B cell (primary cell): ENCODE results near the gene DIMT1. TPM values are rescaled to one million over a fixed set of nuclear protein-coding genes. Genes with fewer than 3 reads are reported as not detected.

ENCODE experiments used
- ATAC-seq: fragments of 200-7000 bp; cut with Tn5 transposase; one replicate; pipeline ENCODE4 v1.10.0; 2021; ENCODE audit warnings: low read depth, mild to moderate bottlenecking, moderate number of reproducible peaks, moderate library complexity
- CTCF ChIA-PET: fragments of 350-600 bp; sonication (Branson Sonifier 250); formaldehyde crosslinking; loops from one replicate; lab custom pipeline; 2021; ENCODE audit warnings: antibody characterized with exemption, inconsistent platforms; lab: Charles Lee
- POLR2A ChIA-PET: fragments of 350-600 bp; sonication (Branson Sonifier 250); formaldehyde crosslinking; loops from one replicate; lab custom pipeline; 2021; ENCODE audit warnings: antibody characterized with exemption; lab: Charles Lee
- DNase-seq: peaks from one replicate; pipeline ENCODE4 v3.0.0; 2013
- H2AFZ ChIP-seq: 2 replicates; pipeline ENCODE4 v1.6.1; 2012; ENCODE audit warnings: mild to moderate bottlenecking, low read depth, low read length; ENCODE audit not compliant: insufficient read depth, poor library complexity, severe bottlenecking
- H3K27ac ChIP-seq, 2 donors: 1 replicate in 1 of 2; 2 replicates in 1 of 2; pipeline ENCODE4 v1.5.1; 2012 to 2013; ENCODE audit warnings: low read length in 2 of 2, mild to moderate bottlenecking in 2 of 2, moderate library complexity in 1 of 2
- H3K27me3 ChIP-seq, 4 experiments: fragments of 200-600 bp in 1 of 4; sonication (generic) in 1 of 4; replicated peaks in 1 of 4; 1 replicate in 2 of 4; 2 replicates in 2 of 4; pipeline versions ENCODE4 v1.6.1 to v1.7.0; 2013 to 2016; ENCODE audit warnings: low read length in 3 of 4, mild to moderate bottlenecking in 2 of 4, mixed read lengths in 1 of 4, moderate library complexity in 1 of 4; ENCODE audit not compliant: insufficient read depth in 4 of 4, control insufficient read depth in 3 of 4; ENCODE audit errors: control extremely low read depth in 1 of 4
- H3K36me3 ChIP-seq, 2 experiments: replicated peaks in 1 of 2; 1 replicate in 1 of 2; 2 replicates in 1 of 2; pipeline versions ENCODE4 v1.6.1 to v1.7.1; 2013; ENCODE audit warnings: low read length in 1 of 2; ENCODE audit not compliant: insufficient read depth in 2 of 2, control insufficient read depth in 1 of 2; ENCODE audit errors: control extremely low read depth in 1 of 2, extremely low read depth in 1 of 2
- H3K4me1 ChIP-seq, 2 donors: fragments of 200-600 bp in 1 of 2; sonication (generic) in 1 of 2; 1 replicate in 1 of 2; 2 replicates in 1 of 2; pipeline versions ENCODE4 v1.5.1 to v1.6.1; 2013 to 2017; ENCODE audit warnings: low read length in 2 of 2; ENCODE audit not compliant: control insufficient read depth in 2 of 2, insufficient read depth in 2 of 2
- H3K4me2 ChIP-seq: replicated peaks from 2 replicates; pipeline ENCODE3; 2012; ENCODE audit warnings: mild to moderate bottlenecking, low read depth, low read length; ENCODE audit not compliant: poor library complexity, severe bottlenecking
- H3K4me3 ChIP-seq, 5 experiments: fragments of 200-600 bp in 1 of 5; sonication (generic) in 1 of 5; 1 replicate in 3 of 5; 2 replicates in 2 of 5; pipeline versions ENCODE4 v1.5.1 to v1.7.0; 2011 to 2016; ENCODE audit warnings: low read length in 4 of 5, mild to moderate bottlenecking in 4 of 5, low read depth in 2 of 5, control low read depth in 1 of 5, moderate library complexity in 1 of 5; ENCODE audit not compliant: insufficient read depth in 1 of 5; ENCODE audit errors: control extremely low read depth in 1 of 5, extremely low read depth in 1 of 5
- H3K79me2 ChIP-seq: fragments of 200-600 bp; sonication (generic); one replicate; pipeline ENCODE4 v1.6.0; 2016; ENCODE audit warnings: low read length; ENCODE audit not compliant: control insufficient read depth, insufficient read depth
- H3K9ac ChIP-seq: fragments of 200-600 bp; sonication (generic); 2 replicates; pipeline ENCODE4 v1.6.1; 2017; ENCODE audit warnings: mild to moderate bottlenecking, low read length, moderate library complexity
- H3K9me3 ChIP-seq, 3 donors: one replicate each; pipeline versions ENCODE4 v1.6.1 to v1.7.1; 2013; ENCODE audit warnings: low read length in 2 of 3; ENCODE audit not compliant: control insufficient read depth in 2 of 3, insufficient read depth in 1 of 3; ENCODE audit errors: control extremely low read depth in 1 of 3
- H4K20me1 ChIP-seq: 2 replicates; pipeline ENCODE4 v1.6.0; 2012; ENCODE audit warnings: mild to moderate bottlenecking, low read length; ENCODE audit not compliant: insufficient read depth, control insufficient read depth, poor library complexity, severe bottlenecking
- H3K27ac Mint-ChIP-seq: one replicate; pipeline ENCODE4 v1.8.0; 2021; ENCODE audit warnings: mixed read lengths
- H3K27me3 Mint-ChIP-seq: one replicate; pipeline ENCODE4 v1.8.0; 2021; ENCODE audit warnings: mixed read lengths
- H3K4me1 Mint-ChIP-seq: one replicate; pipeline ENCODE4 v1.8.0; 2021; ENCODE audit warnings: mixed read lengths
- H3K4me3 Mint-ChIP-seq: one replicate; pipeline ENCODE4 v1.8.0; 2021; ENCODE audit warnings: mixed read lengths
- H3K9me3 Mint-ChIP-seq: one replicate; pipeline ENCODE4 v1.8.0; 2022; ENCODE audit warnings: mixed read lengths; ENCODE audit not compliant: insufficient read depth
- EZH2 ChIP-seq: IDR thresholded peaks from 2 replicates; pipeline ENCODE4 v1.6.1; 2012; ENCODE audit warnings: borderline replicate concordance, low read depth, mild to moderate bottlenecking, moderate library complexity, low read length; ENCODE audit not compliant: insufficient read depth, poor library complexity, severe bottlenecking
- WGBS: methylation state at CpG from one replicate; pipeline ENCODE4 v1.1.5; 2013; ENCODE audit warnings: missing lambda C conversion rate; ENCODE audit not compliant: insufficient coverage; 5-methylcytosine and 5-hydroxymethylcytosine counted together
- intact Hi-C: fragments of 100-400 bp; cut with micrococcal nuclease; formaldehyde crosslinking; loops from one replicate; pipeline ENCODE4 v1.10.0; 2022
- polyA plus RNA-seq: library from polyadenylated mRNA; depleted of rRNA; stranded (reverse); fragments of >200 nt; gene quantifications from 2 replicates; pipeline ENCODE4 v1.2.3, GENCODE V29; 2012
- total RNA-seq, 2 donors: library from RNA; stranded (reverse); fragments of 120-200 nt in 1 of 2; gene quantifications; 1 replicate in 1 of 2; 2 replicates in 1 of 2; pipeline versions ENCODE4 v1.2.3 to v1.2.4, GENCODE V29; 2013 to 2022
- TF ChIP-seq, protein P1 (sequence below): fragments of 200-600 bp; IDR thresholded peaks from one replicate; pipeline ENCODE4 v1.8.0; 2022; ENCODE audit warnings: antibody characterized with exemption, mild to moderate bottlenecking

DIMT1 gene
- total and polyA plus RNA-seq, 2 donors (not counting 1 experiment from before 2014, with no cell fraction given) = 16.0 to 20.7 TPM

DNA sequence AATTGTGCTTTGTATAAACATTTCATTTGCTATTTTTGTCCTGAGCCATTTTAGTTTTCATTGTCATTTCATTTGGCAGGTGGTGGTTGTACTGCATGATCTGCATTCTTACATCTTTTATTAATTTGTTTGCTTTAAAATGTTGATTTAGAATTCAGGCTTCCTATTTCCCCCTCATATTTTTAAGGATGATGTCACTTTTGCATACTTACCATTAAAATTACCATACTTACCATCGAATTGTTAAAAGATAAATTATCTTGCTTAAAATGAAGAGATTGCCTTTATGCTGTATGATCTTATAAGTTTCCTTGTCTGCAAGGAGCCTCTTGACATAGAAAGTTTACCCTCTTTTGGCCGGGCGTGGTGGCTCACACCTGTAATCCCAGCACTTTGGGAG lies 31.1 kb downstream of the DIMT1 start:
- H3K27ac Mint-ChIP-seq = no peak overlapping the region
- TF ChIP-seq, protein P1, sequence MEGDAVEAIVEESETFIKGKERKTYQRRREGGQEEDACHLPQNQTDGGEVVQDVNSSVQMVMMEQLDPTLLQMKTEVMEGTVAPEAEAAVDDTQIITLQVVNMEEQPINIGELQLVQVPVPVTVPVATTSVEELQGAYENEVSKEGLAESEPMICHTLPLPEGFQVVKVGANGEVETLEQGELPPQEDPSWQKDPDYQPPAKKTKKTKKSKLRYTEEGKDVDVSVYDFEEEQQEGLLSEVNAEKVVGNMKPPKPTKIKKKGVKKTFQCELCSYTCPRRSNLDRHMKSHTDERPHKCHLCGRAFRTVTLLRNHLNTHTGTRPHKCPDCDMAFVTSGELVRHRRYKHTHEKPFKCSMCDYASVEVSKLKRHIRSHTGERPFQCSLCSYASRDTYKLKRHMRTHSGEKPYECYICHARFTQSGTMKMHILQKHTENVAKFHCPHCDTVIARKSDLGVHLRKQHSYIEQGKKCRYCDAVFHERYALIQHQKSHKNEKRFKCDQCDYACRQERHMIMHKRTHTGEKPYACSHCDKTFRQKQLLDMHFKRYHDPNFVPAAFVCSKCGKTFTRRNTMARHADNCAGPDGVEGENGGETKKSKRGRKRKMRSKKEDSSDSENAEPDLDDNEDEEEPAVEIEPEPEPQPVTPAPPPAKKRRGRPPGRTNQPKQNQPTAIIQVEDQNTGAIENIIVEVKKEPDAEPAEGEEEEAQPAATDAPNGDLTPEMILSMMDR = no peak
- no peak for TF ChIP-seq EZH2
- H3K27me3 Mint-ChIP-seq = no peaks in the 10 kb centered on the region
- no peak overlapping the region for H3K4me3 Mint-ChIP-seq
- H3K4me1 Mint-ChIP-seq = no peaks in the 10 kb centered on the region
- no peak overlapping the region for H3K9ac ChIP-seq
- DNase-seq (no peak), ATAC-seq (no peak)
- no peak overlapping the region for H3K27ac ChIP-seq
- H3K27me3 ChIP-seq = no peaks in the 10 kb centered on the region
- ChIA-PET POLR2A (no interaction called here), CTCF (no interaction called here)
- no peak overlapping the region for H3K4me2 ChIP-seq
- H3K79me2 ChIP-seq = no peaks in the 10 kb centered on the region
- H3K36me3 ChIP-seq = peaks cover 5 to 24% of the 10 kb centered on the region in 2 experiments
- WGBS = no CpG with 5 or more reads among the region's 3 CpGs
- no peak overlapping the region for H2AFZ ChIP-seq
- intact Hi-C loops = no loop called here
- no peak overlapping the region for H3K4me3 ChIP-seq
- H4K20me1 ChIP-seq = no peaks in the 10 kb centered on the region
- no peaks in the 10 kb centered on the region for H3K4me1 ChIP-seq
- no peaks in the 10 kb centered on the region for H3K9me3 ChIP-seq
- no peaks in the 10 kb centered on the region for H3K9me3 Mint-ChIP-seq

DNA sequence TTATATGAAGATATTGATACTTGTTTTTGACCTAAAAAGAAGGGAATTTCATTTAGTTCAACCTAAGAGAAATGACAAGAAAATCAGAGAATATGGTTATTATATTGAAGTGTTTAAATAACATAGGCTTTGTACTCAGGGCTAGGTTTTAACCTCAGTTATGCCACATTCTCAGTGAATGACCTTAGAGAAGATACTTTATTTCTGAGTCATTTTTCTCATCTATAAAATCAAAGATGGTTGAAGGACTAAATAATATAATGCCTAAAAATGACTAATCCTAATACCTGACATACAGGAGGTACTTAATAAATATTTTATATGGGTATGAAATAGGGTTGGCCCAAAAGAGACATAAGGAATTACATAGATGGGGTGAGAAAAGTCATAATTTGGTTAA lies 32.3 kb downstream of the DIMT1 start:
- ATAC-seq = no peak
- Mint-ChIP-seq H3K9me3 (no peaks in the 10 kb centered on the region), H3K4me3 (no peak overlapping the region), H3K4me1 (no peaks in the 10 kb centered on the region), H3K27ac (no peak overlapping the region), H3K27me3 (no peaks in the 10 kb centered on the region)
- Histone ChIP-seq H3K9me3 (no peaks in the 10 kb centered on the region), H3K79me2 (no peaks in the 10 kb centered on the region), H3K9ac (no peak overlapping the region), H3K27me3 (no peaks in the 10 kb centered on the region), H3K4me3 (no peak overlapping the region), H4K20me1 (no peaks in the 10 kb centered on the region), H2AFZ (no peak overlapping the region), H3K36me3 (peaks cover 4 to 20% of the 10 kb centered on the region in 2 experiments), H3K4me2 (no peak overlapping the region), H3K27ac (no peak overlapping the region), H3K4me1 (no peaks in the 10 kb centered on the region)
- POLR2A ChIA-PET = no interaction called here
- intact Hi-C loops = no loop called here
- CTCF ChIA-PET = no interaction called here
- TF ChIP-seq, protein P1 = no peak
- no peak for TF ChIP-seq EZH2
- DNase-seq = no peak
